ENCODE measurements around the gene NPR1.

GRCh38 chr1:153633754-153634665, 44.5 kb upstream of the NPR1 start, which contains the start of gene CHTOP:
- TF ChIP-seq CTCF (conservative IDR thresholded peaks at IDR 0.05; ENCODE audit: low read depth, low read length) (no peak), EZH2 (IDR thresholded peaks at IDR 0.05; ENCODE audit: borderline replicate concordance, low read depth, low read length, poor library complexity, severe bottlenecking) (no peak)
